Calu3 (cell line): Measurements from ENCODE around the gene TRIM13. TPM values are rescaled to one million over a fixed set of nuclear protein-coding genes. Genes with fewer than 3 reads are reported as not detected.

ENCODE experiments used
- BruUV-seq: library from RNA; stranded (reverse); fragments of 400-500 nt; replicated peaks from 2 replicates; lab custom pipeline; 2021; lab: Mats Ljungman, UMichigan
- CTCF ChIA-PET: fragments of 300-600 bp; sonication (Branson Sonifier 250); formaldehyde crosslinking; loops from one replicate; lab custom pipeline; 2022; ENCODE audit warnings: antibody characterized with exemption; lab: Charles Lee
- DNase-seq: peaks from one replicate; pipeline ENCODE4 v3.0.0; 2022
- H3K27ac Mint-ChIP-seq: one replicate; pipeline ENCODE4 v1.8.0; 2022; ENCODE audit warnings: mixed read lengths; ENCODE audit not compliant: unreplicated experiment
- H3K27me3 Mint-ChIP-seq: one replicate; pipeline ENCODE4 v1.8.0; 2022; ENCODE audit warnings: mixed read lengths; ENCODE audit not compliant: unreplicated experiment
- H3K36me3 Mint-ChIP-seq: one replicate; pipeline ENCODE4 v1.8.0; 2022; ENCODE audit warnings: mild to moderate bottlenecking, moderate library complexity, mixed read lengths; ENCODE audit not compliant: insufficient read depth, unreplicated experiment
- H3K4me1 Mint-ChIP-seq: one replicate; pipeline ENCODE4 v1.8.0; 2022; ENCODE audit warnings: mild to moderate bottlenecking, low read depth, mixed read lengths; ENCODE audit not compliant: unreplicated experiment
- H3K4me3 Mint-ChIP-seq: one replicate; pipeline ENCODE4 v1.8.0; 2022; ENCODE audit warnings: mild to moderate bottlenecking, low read depth, moderate library complexity, mixed read lengths; ENCODE audit not compliant: unreplicated experiment
- H3K9me3 Mint-ChIP-seq: one replicate; pipeline ENCODE4 v1.8.0; 2022; ENCODE audit warnings: low read depth, mixed read lengths; ENCODE audit not compliant: unreplicated experiment
- intact Hi-C: fragments of 100-400 bp; cut with micrococcal nuclease; formaldehyde crosslinking; loops from one replicate; pipeline ENCODE4 v1.10.0; 2022; ENCODE audit not compliant: unreplicated experiment
- total RNA-seq: library from RNA; stranded (reverse); gene quantifications from 2 replicates; pipeline ENCODE4 v1.2.3, GENCODE V29; 2022
- TF ChIP-seq, protein P1 (sequence below): fragments of 200-600 bp; IDR thresholded peaks from one replicate; pipeline ENCODE4 v1.8.0; 2022; ENCODE audit warnings: antibody characterized with exemption; ENCODE audit not compliant: unreplicated experiment

TRIM13 gene
- total RNA-seq, 1 experiment from 2014 or later, result 10.6 TPM

DNA sequence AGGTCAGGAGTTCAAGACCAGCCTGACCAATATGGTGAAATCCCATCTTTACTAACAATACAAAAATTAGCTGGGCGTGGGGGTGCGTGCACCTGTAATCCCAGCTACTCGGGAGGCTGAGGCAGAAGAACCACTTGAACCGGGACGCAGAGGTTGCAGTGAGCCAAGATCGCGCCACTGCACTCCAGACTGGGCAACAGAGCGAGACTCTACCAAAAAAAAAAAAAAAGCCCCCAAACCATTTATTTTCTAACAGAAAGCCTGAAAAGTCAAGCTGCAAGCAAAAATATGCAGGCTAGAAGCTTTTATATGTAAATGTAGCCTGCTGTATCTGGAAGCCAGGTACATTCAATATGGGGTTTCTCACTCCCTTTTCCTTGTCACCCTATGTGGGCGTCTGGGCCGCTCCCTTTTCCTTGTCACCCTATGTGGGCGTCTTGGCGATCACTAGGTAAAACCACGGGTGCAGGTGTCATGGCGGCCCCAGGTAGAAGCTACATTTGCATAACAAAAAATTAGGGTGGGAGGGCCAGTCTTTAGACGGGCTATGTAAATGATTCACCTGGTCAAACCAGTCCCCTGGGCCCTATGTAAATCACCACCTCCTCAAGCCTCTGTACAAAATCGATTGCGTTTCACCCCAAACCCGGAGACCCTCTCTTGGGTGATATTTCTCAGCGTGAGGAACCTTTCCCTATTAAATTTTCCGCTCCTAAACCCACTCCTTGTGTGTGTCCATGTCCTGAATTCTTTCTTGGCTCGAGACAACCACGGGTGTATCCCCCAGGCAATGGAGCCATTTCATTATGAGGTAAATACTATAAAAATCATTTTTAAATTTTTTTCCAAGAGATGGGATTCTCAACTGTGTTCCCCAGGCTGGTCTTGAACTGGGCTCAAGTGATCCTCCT lies 2.1 kb downstream of the TRIM13 start:
- Mint-ChIP-seq H3K4me1 (peaks cover 8% of the 10 kb centered on the region), H3K9me3 (no peaks in the 10 kb centered on the region), H3K4me3 (no peak overlapping the region), H3K27ac (no peak overlapping the region), H3K36me3 (peaks cover 43% of the 10 kb centered on the region), H3K27me3 (no peaks in the 10 kb centered on the region)
- TF ChIP-seq, protein P1, sequence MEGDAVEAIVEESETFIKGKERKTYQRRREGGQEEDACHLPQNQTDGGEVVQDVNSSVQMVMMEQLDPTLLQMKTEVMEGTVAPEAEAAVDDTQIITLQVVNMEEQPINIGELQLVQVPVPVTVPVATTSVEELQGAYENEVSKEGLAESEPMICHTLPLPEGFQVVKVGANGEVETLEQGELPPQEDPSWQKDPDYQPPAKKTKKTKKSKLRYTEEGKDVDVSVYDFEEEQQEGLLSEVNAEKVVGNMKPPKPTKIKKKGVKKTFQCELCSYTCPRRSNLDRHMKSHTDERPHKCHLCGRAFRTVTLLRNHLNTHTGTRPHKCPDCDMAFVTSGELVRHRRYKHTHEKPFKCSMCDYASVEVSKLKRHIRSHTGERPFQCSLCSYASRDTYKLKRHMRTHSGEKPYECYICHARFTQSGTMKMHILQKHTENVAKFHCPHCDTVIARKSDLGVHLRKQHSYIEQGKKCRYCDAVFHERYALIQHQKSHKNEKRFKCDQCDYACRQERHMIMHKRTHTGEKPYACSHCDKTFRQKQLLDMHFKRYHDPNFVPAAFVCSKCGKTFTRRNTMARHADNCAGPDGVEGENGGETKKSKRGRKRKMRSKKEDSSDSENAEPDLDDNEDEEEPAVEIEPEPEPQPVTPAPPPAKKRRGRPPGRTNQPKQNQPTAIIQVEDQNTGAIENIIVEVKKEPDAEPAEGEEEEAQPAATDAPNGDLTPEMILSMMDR, result no peak
- BruUV-seq, result no TSS peak
- intact Hi-C loops, result loop anchor here (5.0 kb wide), 1 partner anchor 83 kb away; no protein-coding TSS in a partner anchor
- no peak for DNase-seq
- CTCF ChIA-PET, result no interaction called here

DNA sequence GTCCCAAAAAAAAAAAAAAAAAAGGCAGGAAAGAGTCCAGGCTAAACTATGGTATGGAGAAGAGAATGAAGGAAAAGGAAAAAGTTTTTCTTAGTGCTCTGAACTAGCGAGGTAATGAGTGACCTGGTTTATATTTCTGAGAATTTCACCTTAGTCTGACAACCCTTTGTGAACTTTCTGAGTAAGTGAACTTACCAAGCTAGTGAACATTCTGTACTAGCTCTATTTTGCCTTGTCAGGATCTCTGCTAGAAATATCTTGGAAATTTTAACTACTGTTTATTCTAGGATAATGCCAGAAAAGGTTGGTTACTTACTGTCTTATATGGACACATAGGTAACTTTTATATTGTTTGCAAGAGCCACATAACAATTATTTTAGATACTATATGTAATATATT lies 4.4 kb downstream of the TRIM13 start:
- no peak overlapping the region for H3K4me3 Mint-ChIP-seq
- BruUV-seq, result no TSS peak
- no peaks in the 10 kb centered on the region for H3K27me3 Mint-ChIP-seq
- H3K4me1 Mint-ChIP-seq, result peaks cover 8% of the 10 kb centered on the region
- TF ChIP-seq, protein P1, result no peak
- H3K9me3 Mint-ChIP-seq, result no peaks in the 10 kb centered on the region
- CTCF ChIA-PET, result interaction anchor here (0.7 kb wide), 1 partner anchor 25 kb away, joined by 3 read pairs; no protein-coding TSS in a partner anchor
- intact Hi-C loops, result no loop called here
- DNase-seq, result no peak
- H3K27ac Mint-ChIP-seq, result no peak overlapping the region
- H3K36me3 Mint-ChIP-seq, result peaks cover 42% of the 10 kb centered on the region

DNA sequence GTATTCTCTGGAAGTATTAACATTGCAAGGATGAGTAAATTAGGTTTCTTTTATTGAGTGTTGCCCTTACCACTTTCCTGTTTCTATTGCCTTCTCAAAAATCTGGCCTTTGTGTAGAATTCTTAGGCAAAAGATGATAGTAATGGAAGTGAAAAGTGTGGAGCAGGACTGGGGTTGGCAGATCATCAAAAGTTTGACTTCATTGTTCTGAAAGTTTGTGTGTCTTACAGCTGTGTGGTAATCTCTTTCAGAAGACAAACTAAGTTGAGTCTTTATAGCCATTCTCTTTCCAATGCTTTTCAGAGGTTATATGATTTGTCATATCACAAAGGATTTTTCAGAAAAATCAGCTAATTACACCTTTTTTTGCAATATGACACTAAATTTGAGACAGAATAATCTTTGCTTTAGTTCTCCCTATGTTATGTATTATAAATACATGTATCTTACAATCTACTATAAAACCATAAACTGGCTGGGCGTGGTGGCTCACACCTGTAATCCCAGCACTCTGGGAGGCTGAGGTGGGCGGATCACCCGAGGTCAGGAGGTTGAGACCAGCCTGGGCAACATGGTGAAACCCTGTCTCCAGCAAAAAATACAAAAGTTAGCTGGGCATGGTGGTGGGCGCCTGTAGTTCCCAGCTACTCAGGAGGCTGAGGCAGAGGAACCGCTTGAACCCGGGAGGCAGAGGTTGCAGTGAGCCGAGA lies 9.7 kb downstream of the TRIM13 start:
- Mint-ChIP-seq H3K4me1 (no peaks in the 10 kb centered on the region), H3K4me3 (no peak overlapping the region), H3K27me3 (no peaks in the 10 kb centered on the region), H3K9me3 (no peaks in the 10 kb centered on the region), H3K27ac (no peak overlapping the region), H3K36me3 (peaks cover 15% of the 10 kb centered on the region)
- TF ChIP-seq, protein P1, result no peak
- intact Hi-C loops, result no loop called here
- BruUV-seq, result no TSS peak
- DNase-seq, result no peak
- CTCF ChIA-PET, result no interaction called here

DNA sequence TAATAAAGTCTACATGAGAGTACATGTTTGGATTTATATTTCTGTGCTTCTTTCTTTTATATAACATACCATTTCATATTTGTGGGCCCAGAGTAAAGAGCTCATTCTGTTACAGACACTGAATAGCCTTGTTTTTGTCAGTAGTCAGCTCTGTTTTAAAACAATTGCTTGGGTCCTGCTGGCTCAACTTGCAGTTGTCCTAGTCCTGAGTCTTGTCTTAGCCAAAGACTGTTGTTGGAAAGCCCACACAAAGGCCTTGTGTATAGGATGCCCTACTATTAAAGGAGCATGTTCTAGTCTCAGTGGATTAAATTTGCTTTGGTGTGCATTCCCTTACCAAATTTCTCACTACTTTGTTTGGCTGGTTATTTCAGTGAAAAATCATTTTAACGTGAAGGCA lies 14.6 kb downstream of the TRIM13 start:
- TF ChIP-seq, protein P1, result no peak
- Mint-ChIP-seq H3K27ac (no peak overlapping the region), H3K27me3 (no peaks in the 10 kb centered on the region), H3K4me1 (no peaks in the 10 kb centered on the region), H3K36me3 (peaks cover 11% of the 10 kb centered on the region), H3K9me3 (no peaks in the 10 kb centered on the region), H3K4me3 (no peak overlapping the region)
- intact Hi-C loops, result no loop called here
- CTCF ChIA-PET, result no interaction called here
- no peak for DNase-seq
- no TSS peak for BruUV-seq
